ENCODE measurements around the gene DONSON.
"Not testable (repeated sequence)": the region's sequence is repeated elsewhere in the genome, so short reads cannot be mapped to it uniquely, and the experiment has no call there.

Gene DONSON, protein sequence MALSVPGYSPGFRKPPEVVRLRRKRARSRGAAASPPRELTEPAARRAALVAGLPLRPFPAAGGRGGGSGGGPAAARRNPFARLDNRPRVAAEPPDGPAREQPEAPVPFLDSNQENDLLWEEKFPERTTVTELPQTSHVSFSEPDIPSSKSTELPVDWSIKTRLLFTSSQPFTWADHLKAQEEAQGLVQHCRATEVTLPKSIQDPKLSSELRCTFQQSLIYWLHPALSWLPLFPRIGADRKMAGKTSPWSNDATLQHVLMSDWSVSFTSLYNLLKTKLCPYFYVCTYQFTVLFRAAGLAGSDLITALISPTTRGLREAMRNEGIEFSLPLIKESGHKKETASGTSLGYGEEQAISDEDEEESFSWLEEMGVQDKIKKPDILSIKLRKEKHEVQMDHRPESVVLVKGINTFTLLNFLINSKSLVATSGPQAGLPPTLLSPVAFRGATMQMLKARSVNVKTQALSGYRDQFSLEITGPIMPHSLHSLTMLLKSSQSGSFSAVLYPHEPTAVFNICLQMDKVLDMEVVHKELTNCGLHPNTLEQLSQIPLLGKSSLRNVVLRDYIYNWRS

DNA sequence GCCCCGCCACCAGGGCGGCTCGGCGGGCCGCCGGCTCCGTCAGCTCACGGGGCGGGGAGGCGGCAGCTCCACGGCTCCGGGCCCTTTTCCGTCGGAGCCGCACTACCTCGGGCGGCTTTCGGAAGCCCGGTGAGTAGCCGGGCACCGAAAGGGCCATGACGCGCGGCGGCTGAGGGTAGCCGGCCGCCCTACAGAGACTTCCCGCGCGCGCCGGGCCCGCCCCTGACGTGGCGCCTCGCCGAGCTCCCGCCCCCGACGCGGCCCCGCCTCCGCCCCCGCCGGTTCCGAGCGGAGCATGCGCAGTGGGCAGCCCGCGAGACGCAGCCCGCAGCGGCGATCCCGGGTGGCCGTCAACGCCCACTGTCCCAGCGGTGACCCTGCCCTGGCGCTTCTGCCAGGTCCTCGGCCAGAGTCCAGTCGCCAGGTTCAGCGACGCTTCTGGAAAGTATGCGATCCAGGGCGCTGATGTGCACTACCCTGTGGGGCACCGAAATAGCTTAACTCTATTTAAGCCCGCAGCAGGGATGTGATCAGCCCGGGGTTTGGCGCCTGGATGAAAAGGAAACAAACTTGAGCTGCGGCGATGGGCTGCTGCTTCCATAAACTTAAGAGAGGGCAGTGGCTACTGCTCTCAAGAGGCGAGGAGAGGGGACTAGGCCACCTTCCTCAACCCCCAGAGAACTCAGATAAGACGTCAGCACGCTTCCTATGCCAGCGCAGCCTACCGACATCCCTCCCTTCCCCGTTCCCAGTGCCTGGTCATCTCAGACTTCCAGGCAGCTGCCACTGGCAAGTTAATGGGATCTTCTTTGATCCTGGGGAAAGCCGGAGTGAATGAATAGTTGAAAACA is at the start of gene DONSON:
Gene DONSON, minus strand, starts transcription at position 200 of the 851 bp plus-strand sequence. Its CDS starts 43 bp downstream, at position 157.
- DNase-seq (ENCODE audit: low read depth in 2 of 2), result peak; percentile 52 to 56

DNA sequence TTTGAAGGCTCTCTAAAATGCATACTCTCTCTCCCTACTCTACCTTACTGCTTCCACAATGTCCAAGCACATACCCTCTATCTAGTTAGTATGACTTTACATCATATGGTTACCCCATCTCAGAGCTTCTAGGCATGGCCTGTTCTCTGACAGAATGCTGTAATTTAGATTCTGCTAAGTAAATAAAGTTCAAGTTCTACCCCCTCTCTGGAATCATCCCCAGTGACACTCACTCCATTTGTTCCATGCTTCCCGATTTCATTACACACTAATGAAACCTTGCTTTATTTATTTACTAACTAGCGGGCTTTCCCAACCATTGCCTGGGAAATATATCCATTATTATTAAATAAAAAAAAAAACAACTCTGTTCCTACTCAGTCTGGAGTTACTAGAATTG is 45.8 kb upstream of the DONSON start:
- no peak for DNase-seq (ENCODE audit: low read depth in 2 of 2)

GRCh38 chr21:33626151-33626550 is 37.7 kb upstream of the DONSON start:
- not testable (repeated sequence) for DNase-seq (ENCODE audit: low read depth in 2 of 2)

- DNase-seq (ENCODE audit: low read depth in 2 of 2), result no peak
Measured at GRCh38 chr21:33622253-33622652, 33.8 kb upstream of the DONSON start.

DNA sequence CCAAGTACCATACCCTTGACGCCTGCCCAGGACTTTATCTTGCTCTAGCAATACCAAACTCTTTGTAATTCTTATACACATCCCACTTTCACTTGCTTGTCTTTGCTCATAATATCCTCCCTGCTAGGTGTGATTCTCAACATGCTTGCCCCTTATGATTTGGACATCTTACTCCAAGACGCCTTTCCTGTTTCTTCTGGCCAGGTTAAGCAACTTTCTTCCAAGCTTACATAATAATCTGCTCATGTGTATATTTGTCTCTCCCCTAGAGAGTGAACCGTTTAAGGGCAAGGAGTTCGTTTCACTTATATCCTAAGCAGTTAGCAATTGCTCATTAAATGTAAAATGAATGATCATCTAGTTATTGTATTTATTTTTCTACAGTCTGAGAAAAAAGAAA is 31.2 kb upstream of the DONSON start:
- no peak for DNase-seq (ENCODE audit: low read depth in 2 of 2)

DNA sequence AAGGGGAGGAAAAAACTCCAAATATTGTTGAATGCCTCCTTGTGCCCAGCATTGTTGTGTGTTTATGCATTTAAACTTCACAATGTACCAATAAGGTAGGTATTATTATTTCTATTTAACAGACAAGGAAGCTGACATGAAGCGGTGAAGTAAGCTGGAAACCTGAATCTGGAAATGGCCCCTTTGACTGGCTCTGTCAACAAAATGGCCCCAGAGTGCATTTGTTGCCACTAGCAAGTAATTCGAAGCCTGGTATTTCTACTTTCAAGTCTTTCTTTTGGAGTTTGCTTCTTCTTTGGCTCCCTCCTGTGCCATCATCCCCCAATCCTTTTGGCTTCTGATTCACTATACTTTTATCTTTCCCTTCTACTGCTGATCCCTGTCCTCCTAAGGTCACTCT is 29.9 kb upstream of the DONSON start:
- DNase-seq (ENCODE audit: low read depth in 2 of 2), result no peak

- not testable (repeated sequence) for DNase-seq (ENCODE audit: low read depth in 2 of 2)
Measured at GRCh38 chr21:33617565-33617964, 29.1 kb upstream of the DONSON start.

DNA sequence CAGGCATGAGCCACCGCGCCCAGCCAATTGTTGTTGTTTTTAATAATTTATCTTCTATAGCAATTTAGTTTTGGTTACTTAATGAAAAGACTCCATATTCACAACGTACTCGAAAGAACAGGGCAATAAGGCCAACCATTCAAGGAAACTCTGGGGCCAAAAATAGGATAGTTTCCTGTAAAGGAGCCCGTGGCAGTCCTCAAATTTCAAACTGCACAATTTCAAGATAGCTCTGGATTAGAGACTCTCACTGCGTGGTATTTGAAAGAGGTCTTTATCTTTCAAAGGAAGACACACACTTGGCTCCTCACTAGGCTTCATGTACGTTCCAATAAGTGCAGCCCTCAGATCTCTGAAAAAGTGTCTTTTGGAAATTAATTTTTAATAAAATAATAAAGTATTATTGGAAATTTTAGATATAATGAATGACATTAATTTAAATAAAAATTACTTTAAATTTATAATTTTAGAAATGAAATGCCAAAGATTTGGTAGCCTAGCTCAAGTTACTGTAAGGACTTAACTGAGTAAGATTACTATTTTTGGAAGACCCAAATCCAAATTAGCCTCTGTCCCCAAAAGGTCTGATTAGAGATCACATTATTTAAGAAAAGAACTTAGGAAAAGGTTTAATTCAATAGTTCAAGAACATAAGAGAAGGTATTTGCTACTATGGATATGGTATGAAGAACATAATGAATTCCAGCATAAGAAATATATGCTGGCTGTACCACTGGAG is 22.7 kb upstream of the DONSON start:
- no peak for DNase-seq (ENCODE audit: low read depth in 2 of 2)

DNA sequence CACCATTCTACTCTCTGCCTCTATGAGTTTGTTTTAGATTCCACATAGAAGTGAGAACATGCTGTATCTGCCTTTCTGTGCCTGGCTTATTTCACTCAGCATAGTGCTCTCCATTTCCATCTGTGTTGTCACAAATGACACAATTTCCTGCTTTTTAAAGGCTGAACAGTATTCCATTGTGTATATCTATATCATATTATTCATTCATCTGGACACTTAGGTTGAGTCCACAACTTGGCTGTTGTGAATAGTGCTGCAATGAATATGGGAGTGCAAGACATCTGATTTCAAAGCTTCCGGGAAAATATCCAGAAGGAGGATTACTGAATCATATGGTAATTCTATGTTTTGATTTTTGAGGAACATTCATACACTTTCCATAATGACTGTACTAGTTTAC is 20.1 kb upstream of the DONSON start:
- no peak for DNase-seq (ENCODE audit: low read depth in 2 of 2)

DNA sequence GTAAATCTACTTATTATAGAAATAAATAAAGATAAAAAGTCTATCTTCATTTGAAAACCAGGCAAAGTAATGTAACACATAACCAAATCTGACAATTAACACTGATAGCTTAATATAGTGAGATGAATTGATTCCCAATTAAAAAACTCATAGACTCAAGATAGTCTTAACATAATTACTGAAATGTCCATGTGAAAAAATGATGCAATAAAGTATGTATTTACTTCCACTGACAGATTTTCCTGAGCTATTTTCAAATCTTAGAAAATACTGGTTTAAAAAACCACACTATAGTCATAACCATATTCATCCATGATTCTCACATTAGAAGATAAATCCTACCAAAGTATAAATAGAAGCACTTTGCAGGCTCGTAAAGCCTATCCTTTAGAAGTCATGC is 9.6 kb upstream of the DONSON start:
- DNase-seq (ENCODE audit: low read depth in 2 of 2), result no peak

DNA sequence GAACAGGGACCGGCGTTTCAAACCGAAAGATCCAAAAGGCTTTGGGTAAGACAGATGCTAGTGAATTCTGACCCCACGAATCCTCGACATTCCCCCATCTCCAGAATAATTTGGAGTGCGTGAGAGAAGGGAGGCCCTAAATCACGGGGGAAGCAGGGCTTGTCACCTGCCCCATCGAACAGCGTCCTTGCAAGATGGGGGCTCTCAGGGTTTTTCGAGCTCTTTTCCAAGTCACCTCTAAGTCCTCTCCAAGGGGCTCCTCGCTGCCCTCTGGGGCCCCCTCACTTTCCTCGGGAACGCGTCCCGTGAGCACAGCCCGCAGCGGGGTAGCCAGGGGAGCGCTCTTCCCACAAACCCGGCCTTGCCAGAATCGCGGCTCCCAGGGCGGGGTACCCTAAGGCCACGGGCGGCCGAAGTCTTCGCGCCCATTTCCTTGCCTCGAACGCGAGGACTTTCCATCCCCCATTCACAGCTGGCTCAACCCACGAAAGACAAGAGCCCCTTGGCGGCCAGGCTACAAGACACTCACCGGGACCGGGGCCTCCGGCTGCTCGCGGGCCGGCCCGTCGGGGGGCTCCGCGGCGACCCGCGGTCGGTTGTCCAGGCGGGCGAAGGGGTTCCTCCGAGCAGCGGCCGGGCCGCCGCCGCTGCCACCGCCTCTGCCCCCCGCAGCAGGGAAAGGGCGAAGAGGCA is 546 bp downstream of the DONSON start:
- DNase-seq (ENCODE audit: low read depth in 2 of 2), result no peak

DNA sequence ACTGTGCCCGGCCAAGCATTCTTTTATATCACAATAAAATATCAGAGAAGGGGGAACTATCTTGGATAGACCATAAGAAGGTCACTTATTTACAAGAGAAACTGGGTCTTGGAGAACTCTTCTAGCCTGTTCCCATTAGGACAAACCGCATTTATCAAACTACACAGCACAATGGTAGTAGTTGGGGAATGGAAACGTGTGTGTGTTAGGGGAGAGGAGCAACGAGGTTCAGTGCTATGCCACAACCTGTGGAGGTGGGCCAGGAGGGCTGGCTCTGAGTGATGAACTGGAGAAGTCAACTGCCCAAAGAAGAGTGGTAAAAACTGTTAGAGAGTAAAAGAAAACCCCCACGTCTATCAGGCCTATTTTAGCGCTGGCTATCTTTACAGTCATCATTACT is 1.6 kb downstream of the DONSON start:
- DNase-seq (ENCODE audit: low read depth in 2 of 2), result no peak

GRCh38 chr21:33584455-33584854 is 4.0 kb downstream of the DONSON start:
- no peak for DNase-seq (ENCODE audit: low read depth in 2 of 2)

DNA sequence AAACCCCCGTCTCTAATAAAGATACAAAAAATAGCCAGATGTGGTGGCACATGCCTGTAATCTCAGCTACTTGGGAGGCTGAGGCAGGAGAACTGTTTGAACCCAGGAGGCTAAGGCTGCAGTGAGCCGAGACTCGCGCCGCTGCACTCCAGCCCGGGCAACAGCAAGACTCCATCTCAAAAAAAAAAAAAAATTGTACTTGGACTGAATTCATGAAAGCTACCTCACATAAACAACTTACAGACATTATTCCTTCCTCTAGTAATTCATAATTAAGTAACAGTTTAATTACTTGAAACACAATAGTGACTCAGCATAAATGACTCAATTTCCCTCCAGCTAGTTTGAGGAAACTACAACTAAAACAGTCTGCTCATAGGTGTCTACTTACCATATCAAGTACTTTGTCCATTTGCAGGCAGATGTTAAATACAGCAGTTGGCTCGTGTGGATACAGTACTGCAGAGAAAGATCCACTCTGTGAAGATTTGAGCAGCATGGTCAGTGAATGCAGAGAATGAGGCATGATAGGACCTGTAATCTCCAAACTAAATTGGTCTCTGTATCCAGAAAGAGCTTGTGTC is 9.4 kb downstream of the DONSON start:
- DNase-seq (ENCODE audit: low read depth in 2 of 2), result peak in 1 of 2 experiments; percentile 6

DNA sequence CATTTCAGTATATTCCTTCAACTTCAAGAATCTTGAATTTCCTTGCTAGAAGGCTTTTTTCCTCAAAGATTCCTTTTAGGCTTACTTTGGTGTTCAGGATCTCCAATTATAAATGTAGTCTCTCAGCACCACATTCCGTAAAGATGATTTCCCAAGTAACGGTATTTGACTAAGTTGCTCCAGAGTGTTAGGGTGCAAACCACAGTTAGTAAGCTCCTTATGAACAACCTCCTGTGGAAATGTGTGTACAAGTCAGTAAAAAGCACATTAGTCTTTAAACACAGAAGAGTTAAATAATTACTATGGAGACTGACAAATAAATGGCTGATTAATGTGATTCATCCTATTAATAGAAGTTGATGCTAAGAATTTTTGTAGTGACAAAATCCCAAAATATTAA is 10.3 kb downstream of the DONSON start:
- peak; percentile 32 to 41 for DNase-seq (ENCODE audit: low read depth in 2 of 2)

- not testable (repeated sequence) for DNase-seq (ENCODE audit: low read depth in 2 of 2)
Measured at GRCh38 chr21:33576741-33577141, 11.7 kb downstream of the DONSON start.

DNA sequence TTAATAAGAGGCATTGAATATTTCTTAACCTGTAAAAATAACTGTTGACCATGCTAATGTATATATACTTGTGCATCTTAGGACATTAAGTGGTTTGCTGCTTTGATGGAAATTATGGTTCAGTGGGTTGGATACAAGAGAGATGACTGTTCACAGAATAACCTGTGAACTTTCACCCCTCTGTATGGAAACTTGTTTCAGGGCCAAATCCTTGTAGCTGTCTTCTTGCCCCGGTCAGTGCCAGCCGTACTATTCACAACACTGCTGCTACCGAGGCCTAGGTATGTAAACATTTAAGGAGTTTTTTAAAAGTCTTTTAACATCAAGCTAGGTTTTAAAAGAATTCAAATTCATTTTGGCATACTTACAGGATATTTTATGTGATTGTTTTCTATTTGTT is 16.1 kb downstream of the DONSON start:
- no peak for DNase-seq (ENCODE audit: low read depth in 2 of 2)

DNA sequence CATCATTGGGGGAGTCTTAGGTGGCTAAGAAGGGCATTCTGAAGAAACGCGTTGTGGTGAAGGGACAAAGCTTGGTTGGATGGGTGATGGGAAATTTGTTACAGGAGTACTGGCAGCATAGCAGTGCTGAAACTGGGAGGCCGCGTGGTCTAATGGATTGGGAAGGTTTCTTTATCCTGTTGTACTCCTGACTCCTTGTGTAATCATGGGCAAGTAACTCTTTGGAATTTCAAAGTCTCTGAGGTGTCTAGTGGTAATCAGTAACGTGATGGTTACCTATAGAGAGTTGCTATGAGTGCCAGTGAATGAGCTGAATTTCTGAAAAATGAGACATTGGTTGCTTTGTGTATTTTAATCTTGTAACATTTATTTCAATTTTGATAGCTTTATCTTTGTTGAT is 18.5 kb downstream of the DONSON start:
- no peak for DNase-seq (ENCODE audit: low read depth in 2 of 2)

GRCh38 chr21:33568448-33568847 is 20.0 kb downstream of the DONSON start:
- DNase-seq (ENCODE audit: low read depth in 2 of 2), result no peak

GRCh38 chr21:33567914-33568313 is 20.6 kb downstream of the DONSON start:
- DNase-seq (ENCODE audit: low read depth in 2 of 2), result no peak

- no peak for DNase-seq (ENCODE audit: low read depth in 2 of 2)
Measured at GRCh38 chr21:33566514-33566913, 22.0 kb downstream of the DONSON start.
